ENCODE results near the gene DOCK1.

The DOCK1 gene

DNA sequence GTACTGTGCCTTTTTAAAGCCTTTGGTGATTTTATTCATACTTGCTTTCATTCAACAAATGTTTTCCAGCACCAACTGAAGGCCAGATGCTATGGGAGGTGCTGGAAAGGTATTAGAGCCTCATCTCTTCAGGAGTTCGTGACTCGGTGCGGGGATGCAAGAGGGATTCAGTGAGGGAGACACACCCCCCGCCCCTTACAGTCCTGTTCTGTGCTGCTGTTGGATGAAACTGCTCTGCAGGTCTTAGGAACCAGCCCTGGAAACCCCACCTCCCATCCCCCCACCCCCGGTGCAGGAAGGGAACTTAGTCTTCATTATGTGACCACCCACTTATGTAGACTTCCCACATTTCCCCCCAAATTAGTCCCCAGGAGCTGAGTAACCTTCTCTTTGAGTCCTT is 180.7 kb downstream of the DOCK1 start:
- Histone ChIP-seq H3K4me1 (ENCODE audit: control insufficient read depth, low read depth, low read length) (no peaks in the 10 kb centered on the region), H3K27ac (ENCODE audit: low read depth, low read length) (no peak overlapping the region), H3K56ac (ENCODE audit: low read length) (no peak overlapping the region), H2AK5ac (ENCODE audit: low read length) (no peak overlapping the region), H2BK120ac (ENCODE audit: low read depth, low read length) (no peak overlapping the region), H3K27me3 (ENCODE audit: insufficient read depth, low read length, poor library complexity) (no peaks in the 10 kb centered on the region), H3K23ac (ENCODE audit: low read length) (no peak overlapping the region), H4K5ac (ENCODE audit: low read length) (no peak overlapping the region), H2BK15ac (replicated peaks; ENCODE audit: low read depth) (no peak overlapping the region), H4K8ac (ENCODE audit: low read depth, low read length) (no peak overlapping the region), H3K79me2 (ENCODE audit: control insufficient read depth, insufficient read depth, low read length) (no peaks in the 10 kb centered on the region), H3K9ac (ENCODE audit: low read length) (no peak overlapping the region), H2BK5ac (ENCODE audit: low read length) (no peak overlapping the region), H3K4me3 (ENCODE audit: low read length) (no peak overlapping the region), H3K36me3 (ENCODE audit: control insufficient read depth, insufficient read depth, low read length) (no peaks in the 10 kb centered on the region), H3K79me1 (ENCODE audit: low read length) (no peaks in the 10 kb centered on the region), H3K4ac (ENCODE audit: low read depth, low read length) (no peak overlapping the region), H3K18ac (ENCODE audit: low read length) (no peak overlapping the region), H3K4me2 (ENCODE audit: low read length) (no peak overlapping the region)
- no CpG with 5 or more reads among the region's 5 CpGs for WGBS (ENCODE audit: extremely low coverage, insufficient coverage, low lambda C conversion rate)
- peak; percentile 10 for DNase-seq

DNA sequence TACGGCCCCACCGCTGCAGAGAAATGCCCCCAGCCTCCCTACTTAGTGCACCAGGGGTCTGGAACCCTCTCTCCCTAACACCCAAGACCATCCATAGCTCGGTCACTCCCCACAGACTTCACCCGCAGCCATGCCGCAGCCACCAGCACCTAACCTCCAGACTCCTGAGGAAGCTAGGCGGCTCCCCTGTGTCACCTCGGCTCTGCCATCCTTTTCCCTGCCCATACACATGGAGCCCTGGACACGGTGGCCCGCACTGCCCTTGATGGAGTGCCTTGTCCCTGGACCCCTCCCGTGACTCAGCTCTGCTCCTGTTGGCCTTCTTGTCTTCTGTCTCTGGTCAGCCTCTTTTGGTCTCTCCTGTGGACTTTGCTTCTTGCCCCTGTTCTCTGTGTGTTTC is 183.7 kb downstream of the DOCK1 start:
- Histone ChIP-seq H3K4ac (ENCODE audit: low read depth, low read length) (no peak overlapping the region), H2BK120ac (ENCODE audit: low read depth, low read length) (no peak overlapping the region), H3K4me3 (ENCODE audit: low read length) (no peak overlapping the region), H3K79me1 (ENCODE audit: low read length) (peaks cover 2% of the 10 kb centered on the region), H3K79me2 (ENCODE audit: control insufficient read depth, insufficient read depth, low read length) (no peaks in the 10 kb centered on the region), H2BK5ac (ENCODE audit: low read length) (no peak overlapping the region), H3K27me3 (ENCODE audit: insufficient read depth, low read length, poor library complexity) (no peaks in the 10 kb centered on the region), H3K23ac (ENCODE audit: low read length) (no peak overlapping the region), H3K36me3 (ENCODE audit: control insufficient read depth, insufficient read depth, low read length) (peaks cover 1% of the 10 kb centered on the region), H3K56ac (ENCODE audit: low read length) (no peak overlapping the region), H3K27ac (ENCODE audit: low read depth, low read length) (no peak overlapping the region), H2BK15ac (replicated peaks; ENCODE audit: low read depth) (no peak overlapping the region), H3K4me1 (ENCODE audit: control insufficient read depth, low read depth, low read length) (no peaks in the 10 kb centered on the region), H3K18ac (ENCODE audit: low read length) (no peak overlapping the region), H2AK5ac (ENCODE audit: low read length) (no peak overlapping the region), H4K8ac (ENCODE audit: low read depth, low read length) (no peak overlapping the region), H4K5ac (ENCODE audit: low read length) (no peak overlapping the region), H3K9ac (ENCODE audit: low read length) (no peak overlapping the region), H3K4me2 (ENCODE audit: low read length) (no peak overlapping the region)
- no peak for DNase-seq
- no CpG with 5 or more reads among the region's 10 CpGs for WGBS (ENCODE audit: extremely low coverage, insufficient coverage, low lambda C conversion rate)

DNA sequence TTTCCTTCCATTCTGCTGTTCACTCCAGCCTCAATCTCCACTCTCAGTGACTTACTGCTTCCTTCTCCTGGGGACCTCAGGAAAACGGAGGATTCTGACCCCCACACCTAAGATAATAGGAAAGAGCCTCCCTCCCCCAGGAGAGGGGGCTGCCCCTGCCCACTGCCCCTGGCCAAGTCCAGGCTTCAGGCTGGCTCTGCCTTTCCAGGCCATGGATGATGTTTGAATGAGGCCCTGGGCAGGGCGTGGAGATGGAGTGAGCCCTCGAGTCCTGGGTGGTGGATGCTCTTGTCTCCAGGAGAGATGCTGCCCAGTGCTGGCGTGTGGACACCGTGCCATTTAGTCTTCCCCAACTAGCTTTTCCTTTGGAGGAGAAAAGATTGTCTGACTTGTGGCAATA is 184.2 kb downstream of the DOCK1 start:
- H3K79me1 ChIP-seq (ENCODE audit: low read length) = peaks cover 2% of the 10 kb centered on the region
- H3K18ac ChIP-seq (ENCODE audit: low read length) = no peak overlapping the region
- H3K4me3 ChIP-seq (ENCODE audit: low read length) = no peak overlapping the region
- H4K8ac ChIP-seq (ENCODE audit: low read depth, low read length) = no peak overlapping the region
- no peak overlapping the region for H2BK120ac ChIP-seq (ENCODE audit: low read depth, low read length)
- no peak overlapping the region for H3K56ac ChIP-seq (ENCODE audit: low read length)
- peaks cover 1% of the 10 kb centered on the region for H3K36me3 ChIP-seq (ENCODE audit: control insufficient read depth, insufficient read depth, low read length)
- no peak overlapping the region for H3K4ac ChIP-seq (ENCODE audit: low read depth, low read length)
- H3K9ac ChIP-seq (ENCODE audit: low read length) = no peak overlapping the region
- no CpG with 5 or more reads among the region's 5 CpGs for whole genome bisulfite sequencing (ENCODE audit: extremely low coverage, insufficient coverage, low lambda C conversion rate)
- H3K27ac ChIP-seq (ENCODE audit: low read depth, low read length) = no peak overlapping the region
- DNase-seq = no peak
- no peak overlapping the region for H3K23ac ChIP-seq (ENCODE audit: low read length)
- no peaks in the 10 kb centered on the region for H3K4me1 ChIP-seq (ENCODE audit: control insufficient read depth, low read depth, low read length)
- H2AK5ac ChIP-seq (ENCODE audit: low read length) = no peak overlapping the region
- H2BK15ac ChIP-seq (replicated peaks; ENCODE audit: low read depth) = no peak overlapping the region
- no peaks in the 10 kb centered on the region for H3K27me3 ChIP-seq (ENCODE audit: insufficient read depth, low read length, poor library complexity)
- no peak overlapping the region for H3K4me2 ChIP-seq (ENCODE audit: low read length)
- H2BK5ac ChIP-seq (ENCODE audit: low read length) = no peak overlapping the region
- H3K79me2 ChIP-seq (ENCODE audit: control insufficient read depth, insufficient read depth, low read length) = no peaks in the 10 kb centered on the region
- no peak overlapping the region for H4K5ac ChIP-seq (ENCODE audit: low read length)

DNA sequence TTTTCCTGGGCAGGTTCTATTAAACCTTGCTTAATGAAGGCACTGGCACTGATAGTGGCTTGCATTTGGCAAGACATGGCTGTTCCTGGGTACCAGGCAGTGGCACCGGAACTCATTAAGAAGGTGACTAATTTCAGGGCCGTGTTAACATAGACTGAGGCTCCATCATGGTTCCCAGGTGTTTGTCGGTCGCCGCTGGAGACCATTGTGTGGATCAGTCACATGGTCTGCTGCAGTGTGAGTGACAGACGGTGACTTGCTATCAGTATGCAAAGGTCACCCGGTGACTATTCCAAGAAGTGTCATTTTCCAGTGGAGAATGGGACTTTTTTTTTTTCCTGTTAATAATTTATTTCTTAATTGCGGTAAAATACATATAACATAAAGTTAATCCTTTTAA is 184.9 kb downstream of the DOCK1 start:
- Histone ChIP-seq H3K27me3 (ENCODE audit: insufficient read depth, low read length, poor library complexity) (no peaks in the 10 kb centered on the region), H2BK120ac (ENCODE audit: low read depth, low read length) (no peak overlapping the region), H3K79me1 (ENCODE audit: low read length) (peaks cover 2% of the 10 kb centered on the region), H2AK5ac (ENCODE audit: low read length) (no peak overlapping the region), H3K27ac (ENCODE audit: low read depth, low read length) (no peak overlapping the region), H3K4me3 (ENCODE audit: low read length) (no peak overlapping the region), H3K4me1 (ENCODE audit: control insufficient read depth, low read depth, low read length) (no peaks in the 10 kb centered on the region), H3K23ac (ENCODE audit: low read length) (no peak overlapping the region), H2BK5ac (ENCODE audit: low read length) (no peak overlapping the region), H3K79me2 (ENCODE audit: control insufficient read depth, insufficient read depth, low read length) (no peaks in the 10 kb centered on the region), H4K8ac (ENCODE audit: low read depth, low read length) (no peak overlapping the region), H3K4me2 (ENCODE audit: low read length) (no peak overlapping the region), H3K56ac (ENCODE audit: low read length) (no peak overlapping the region), H3K4ac (ENCODE audit: low read depth, low read length) (no peak overlapping the region), H4K5ac (ENCODE audit: low read length) (no peak overlapping the region), H3K9ac (ENCODE audit: low read length) (no peak overlapping the region), H3K36me3 (ENCODE audit: control insufficient read depth, insufficient read depth, low read length) (peaks cover 1% of the 10 kb centered on the region), H3K18ac (ENCODE audit: low read length) (no peak overlapping the region), H2BK15ac (replicated peaks; ENCODE audit: low read depth) (no peak overlapping the region)
- WGBS (ENCODE audit: extremely low coverage, insufficient coverage, low lambda C conversion rate) = no CpG with 5 or more reads among the region's 8 CpGs
- peak; percentile 61 for DNase-seq

DNA sequence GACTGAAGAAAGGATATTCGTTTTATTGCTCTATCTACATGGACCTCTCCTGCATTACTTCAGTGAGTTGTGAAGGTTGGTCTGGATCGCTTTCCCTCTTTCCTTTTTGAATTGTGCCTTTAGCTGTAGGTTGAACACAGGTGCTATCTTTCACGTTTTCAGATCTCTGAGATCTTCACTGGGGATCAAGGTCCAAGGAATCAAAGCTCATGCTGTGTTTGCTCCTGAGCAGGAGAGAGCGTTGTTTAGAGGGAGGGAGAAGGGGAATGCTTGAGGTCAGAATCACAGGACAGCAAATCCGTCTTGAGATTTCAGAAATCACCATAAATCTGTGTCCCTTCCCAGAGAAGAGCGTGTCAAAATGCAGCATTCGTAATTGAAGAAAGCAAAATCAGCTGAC is 186.1 kb downstream of the DOCK1 start:
- Histone ChIP-seq H3K27ac (ENCODE audit: low read depth, low read length) (no peak overlapping the region), H3K4me1 (ENCODE audit: control insufficient read depth, low read depth, low read length) (no peaks in the 10 kb centered on the region), H3K23ac (ENCODE audit: low read length) (no peak overlapping the region), H3K27me3 (ENCODE audit: insufficient read depth, low read length, poor library complexity) (no peaks in the 10 kb centered on the region), H3K79me2 (ENCODE audit: control insufficient read depth, insufficient read depth, low read length) (no peaks in the 10 kb centered on the region), H3K4me3 (ENCODE audit: low read length) (no peak overlapping the region), H3K18ac (ENCODE audit: low read length) (no peak overlapping the region), H3K4ac (ENCODE audit: low read depth, low read length) (no peak overlapping the region), H2BK5ac (ENCODE audit: low read length) (no peak overlapping the region), H3K56ac (ENCODE audit: low read length) (no peak overlapping the region), H2BK120ac (ENCODE audit: low read depth, low read length) (no peak overlapping the region), H4K5ac (ENCODE audit: low read length) (no peak overlapping the region), H3K79me1 (ENCODE audit: low read length) (peaks cover 2% of the 10 kb centered on the region), H3K9ac (ENCODE audit: low read length) (no peak overlapping the region), H3K36me3 (ENCODE audit: control insufficient read depth, insufficient read depth, low read length) (peaks cover 1% of the 10 kb centered on the region), H3K4me2 (ENCODE audit: low read length) (no peak overlapping the region), H4K8ac (ENCODE audit: low read depth, low read length) (no peak overlapping the region), H2AK5ac (ENCODE audit: low read length) (no peak overlapping the region), H2BK15ac (replicated peaks; ENCODE audit: low read depth) (no peak overlapping the region)
- no peak for DNase-seq
- no CpG with 5 or more reads among the region's 7 CpGs for WGBS (ENCODE audit: extremely low coverage, insufficient coverage, low lambda C conversion rate)

DNA sequence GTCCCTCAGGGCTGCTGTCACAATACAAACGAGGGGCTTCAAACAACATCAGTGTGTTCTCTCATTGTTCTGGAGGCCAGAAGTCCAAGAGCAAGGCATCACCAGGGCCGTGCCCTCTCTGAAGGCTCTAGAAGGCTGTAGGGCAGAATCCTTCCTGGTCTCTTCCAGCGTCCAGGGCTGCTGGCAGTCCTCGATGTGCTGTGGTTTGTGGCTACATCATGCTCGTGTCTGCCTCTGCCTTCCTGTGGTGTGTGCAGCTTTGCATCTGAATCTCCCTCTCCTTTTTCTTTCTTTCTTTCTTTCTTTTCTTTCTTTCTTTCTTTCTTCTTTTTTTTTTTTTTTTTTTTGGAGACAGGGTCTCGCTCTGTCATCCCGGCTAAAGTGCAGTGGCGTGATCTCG is 187.7 kb downstream of the DOCK1 start:
- Histone ChIP-seq H3K4me1 (ENCODE audit: control insufficient read depth, low read depth, low read length) (no peaks in the 10 kb centered on the region), H3K4me2 (ENCODE audit: low read length) (no peak overlapping the region), H2BK5ac (ENCODE audit: low read length) (no peak overlapping the region), H4K8ac (ENCODE audit: low read depth, low read length) (no peak overlapping the region), H2AK5ac (ENCODE audit: low read length) (no peak overlapping the region), H3K4ac (ENCODE audit: low read depth, low read length) (no peak overlapping the region), H3K9ac (ENCODE audit: low read length) (no peak overlapping the region), H2BK15ac (replicated peaks; ENCODE audit: low read depth) (no peak overlapping the region), H3K27ac (ENCODE audit: low read depth, low read length) (no peak overlapping the region), H3K79me1 (ENCODE audit: low read length) (peaks cover 2% of the 10 kb centered on the region), H3K4me3 (ENCODE audit: low read length) (no peak overlapping the region), H3K23ac (ENCODE audit: low read length) (no peak overlapping the region), H3K27me3 (ENCODE audit: insufficient read depth, low read length, poor library complexity) (no peaks in the 10 kb centered on the region), H2BK120ac (ENCODE audit: low read depth, low read length) (no peak overlapping the region), H3K36me3 (ENCODE audit: control insufficient read depth, insufficient read depth, low read length) (peaks cover 1% of the 10 kb centered on the region), H3K18ac (ENCODE audit: low read length) (no peak overlapping the region), H4K5ac (ENCODE audit: low read length) (no peak overlapping the region), H3K56ac (ENCODE audit: low read length) (no peak overlapping the region), H3K79me2 (ENCODE audit: control insufficient read depth, insufficient read depth, low read length) (no peaks in the 10 kb centered on the region)
- WGBS (ENCODE audit: extremely low coverage, insufficient coverage, low lambda C conversion rate) = no CpG with 5 or more reads among the region's 9 CpGs
- DNase-seq = no peak

All from mesendoderm (in vitro differentiated cells).